ENCODE results near the gene PSD4. TPM values are rescaled to one million over a fixed set of nuclear protein-coding genes. Genes with fewer than 3 reads are reported as not detected.

PSD4 gene
- total and polyA plus RNA-seq, 12 donors: 19.2 to 164 (median 70.5) TPM

DNA sequence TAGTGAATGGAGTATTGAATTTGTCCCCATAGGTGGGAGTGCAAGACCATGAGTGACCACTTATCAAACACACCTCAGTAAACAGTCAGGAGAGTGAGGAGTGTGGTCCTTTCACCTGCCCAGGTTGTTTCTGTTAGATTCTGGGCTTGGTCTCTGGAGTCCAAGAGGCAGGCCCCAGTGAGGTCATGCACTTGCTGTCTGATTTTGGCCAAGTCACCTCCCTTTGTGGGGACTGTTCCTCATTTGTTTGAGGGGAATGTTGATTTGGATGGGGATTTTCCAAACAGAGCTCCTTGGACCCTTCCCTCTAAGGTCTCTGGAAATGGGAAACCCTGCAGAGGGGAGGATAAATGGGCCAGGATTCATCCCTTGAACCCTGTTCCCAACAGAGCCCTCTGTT, 39.1 kb upstream of the PSD4 start:
- H3K4me1 ChIP-seq (replicated peaks in 1 of 2): peaks cover 0 to 11% of the 10 kb centered on the region in 2 donors
- DNase-seq: no peak
- intact Hi-C loops (cut with DNase I): loop anchor here (5.0 to 10.0 kb wide), 4 partner anchors 52 to 250 kb away; no protein-coding TSS in a partner anchor
- no peak overlapping the region for H3K27ac ChIP-seq
- no peaks in the 10 kb centered on the region for H3K27me3 ChIP-seq
- H3K4me3 ChIP-seq: no peak overlapping the region
- H3K36me3 ChIP-seq (replicated peaks in 1 of 2): no peaks in the 10 kb centered on the region
- no peaks in the 10 kb centered on the region for H3K9me3 ChIP-seq (replicated peaks in 1 of 3)
- no peak for TF ChIP-seq POLR2A (IDR thresholded peaks at IDR 0.05)
- TF ChIP-seq, protein P1, sequence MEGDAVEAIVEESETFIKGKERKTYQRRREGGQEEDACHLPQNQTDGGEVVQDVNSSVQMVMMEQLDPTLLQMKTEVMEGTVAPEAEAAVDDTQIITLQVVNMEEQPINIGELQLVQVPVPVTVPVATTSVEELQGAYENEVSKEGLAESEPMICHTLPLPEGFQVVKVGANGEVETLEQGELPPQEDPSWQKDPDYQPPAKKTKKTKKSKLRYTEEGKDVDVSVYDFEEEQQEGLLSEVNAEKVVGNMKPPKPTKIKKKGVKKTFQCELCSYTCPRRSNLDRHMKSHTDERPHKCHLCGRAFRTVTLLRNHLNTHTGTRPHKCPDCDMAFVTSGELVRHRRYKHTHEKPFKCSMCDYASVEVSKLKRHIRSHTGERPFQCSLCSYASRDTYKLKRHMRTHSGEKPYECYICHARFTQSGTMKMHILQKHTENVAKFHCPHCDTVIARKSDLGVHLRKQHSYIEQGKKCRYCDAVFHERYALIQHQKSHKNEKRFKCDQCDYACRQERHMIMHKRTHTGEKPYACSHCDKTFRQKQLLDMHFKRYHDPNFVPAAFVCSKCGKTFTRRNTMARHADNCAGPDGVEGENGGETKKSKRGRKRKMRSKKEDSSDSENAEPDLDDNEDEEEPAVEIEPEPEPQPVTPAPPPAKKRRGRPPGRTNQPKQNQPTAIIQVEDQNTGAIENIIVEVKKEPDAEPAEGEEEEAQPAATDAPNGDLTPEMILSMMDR (IDR thresholded peaks at IDR 0.05): no peak

DNA sequence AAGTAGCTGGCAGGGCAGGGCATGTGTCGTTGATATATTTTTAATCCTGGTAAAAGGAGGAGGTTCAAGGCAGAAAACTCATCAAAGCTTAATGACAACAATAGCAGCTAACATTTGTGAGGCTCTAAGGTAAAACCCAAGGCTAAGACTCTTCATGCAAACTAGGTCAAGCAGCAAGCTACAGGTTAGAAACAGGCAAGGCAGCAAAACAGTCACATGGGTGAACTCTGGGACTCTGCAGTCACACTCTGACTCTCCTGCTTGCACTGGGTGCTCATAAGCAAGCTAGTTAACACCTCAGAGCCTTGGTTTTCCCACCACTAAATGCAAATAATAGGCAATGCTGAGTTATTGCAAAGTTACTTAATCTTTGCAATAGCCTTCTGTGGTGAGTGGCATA, 38.5 kb upstream of the PSD4 start:
- TF ChIP-seq, protein P1 (IDR thresholded peaks at IDR 0.05): no peak
- TF ChIP-seq POLR2A (IDR thresholded peaks at IDR 0.05): no peak
- H3K4me1 ChIP-seq (replicated peaks in 1 of 2): peaks cover 0 to 11% of the 10 kb centered on the region in 2 donors
- no peaks in the 10 kb centered on the region for H3K9me3 ChIP-seq (replicated peaks in 1 of 3)
- H3K4me3 ChIP-seq: no peak overlapping the region
- 84 to 100% (median 87%) methylated on average over 1 of the region's 1 CpG for WGBS, 4 donors
- no peaks in the 10 kb centered on the region for H3K36me3 ChIP-seq (replicated peaks in 1 of 2)
- H3K27me3 ChIP-seq: no peaks in the 10 kb centered on the region
- intact Hi-C loops (cut with DNase I): loop anchor here (5.0 to 10.0 kb wide), 3 partner anchors 62 to 249 kb away; no protein-coding TSS in a partner anchor
- H3K27ac ChIP-seq: no peak overlapping the region
- DNase-seq: no peak

DNA sequence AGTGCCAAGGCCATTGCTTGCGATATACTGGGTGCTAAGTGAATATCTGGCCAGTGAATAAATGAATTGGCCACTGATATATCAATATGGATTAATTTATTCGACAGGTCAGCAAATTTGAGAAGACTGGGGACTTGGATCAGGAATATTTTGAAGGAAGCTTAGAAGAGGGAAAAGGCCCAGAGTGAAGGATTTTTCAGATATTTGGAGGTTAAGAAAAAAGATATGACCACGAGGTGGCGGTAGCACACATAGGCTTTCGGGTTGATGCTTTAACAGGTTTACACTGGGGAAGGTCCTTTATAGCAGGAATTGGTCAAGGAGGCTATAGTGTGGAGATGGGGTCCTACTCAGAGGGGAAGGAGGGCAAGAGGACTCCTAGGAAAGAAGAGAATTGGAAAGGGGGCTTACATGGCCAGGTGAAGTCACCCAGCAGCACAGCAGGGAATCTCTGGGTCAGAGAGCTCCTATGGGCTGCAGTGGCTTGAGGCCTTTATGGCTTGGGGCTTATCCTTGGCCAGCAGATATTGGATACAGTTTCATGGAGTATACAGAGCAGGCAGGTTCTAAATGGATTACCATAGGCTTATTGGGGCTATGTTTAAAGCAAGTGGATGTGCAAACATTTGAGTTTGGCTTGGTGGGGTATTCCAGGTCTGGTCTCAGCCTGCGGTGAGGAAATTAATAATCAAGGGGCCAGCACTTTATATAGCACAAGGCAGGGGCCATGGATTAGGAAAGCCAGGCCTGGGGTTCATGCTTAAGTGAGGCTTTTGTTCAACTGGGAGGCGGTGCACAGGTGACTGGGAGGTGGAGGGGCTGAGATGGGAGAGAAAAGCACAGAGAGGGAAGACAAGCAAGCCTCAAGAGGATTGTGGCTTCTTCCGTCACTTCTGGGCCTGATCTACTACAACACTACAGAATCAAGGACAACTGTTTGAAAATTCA, 36.7 kb upstream of the PSD4 start:
- Histone ChIP-seq H3K9me3 (replicated peaks in 1 of 3) (no peaks in the 10 kb centered on the region), H3K27me3 (no peaks in the 10 kb centered on the region), H3K4me3 (no peak overlapping the region), H3K4me1 (replicated peaks in 1 of 2) (peaks cover 0 to 11% of the 10 kb centered on the region in 2 donors), H3K36me3 (replicated peaks in 1 of 2) (no peaks in the 10 kb centered on the region), H3K27ac (peak overlapping the region in 3 of 5 donors; percentile 46 to 71 (median 49))
- intact Hi-C loops (cut with DNase I): loop anchor here (5.0 to 10.0 kb wide), 3 partner anchors 60 to 248 kb away; no protein-coding TSS in a partner anchor
- 40 to 44% (median 43%) methylated on average over 8 of the region's 8 CpGs for WGBS, 4 donors
- DNase-seq: peak in 4 of 7 donors; percentile 57 to 66 (median 61)
- TF ChIP-seq POLR2A (IDR thresholded peaks at IDR 0.05): no peak
- TF ChIP-seq, protein P1 (IDR thresholded peaks at IDR 0.05): peak; percentile 31 to 67 (median 58)

DNA sequence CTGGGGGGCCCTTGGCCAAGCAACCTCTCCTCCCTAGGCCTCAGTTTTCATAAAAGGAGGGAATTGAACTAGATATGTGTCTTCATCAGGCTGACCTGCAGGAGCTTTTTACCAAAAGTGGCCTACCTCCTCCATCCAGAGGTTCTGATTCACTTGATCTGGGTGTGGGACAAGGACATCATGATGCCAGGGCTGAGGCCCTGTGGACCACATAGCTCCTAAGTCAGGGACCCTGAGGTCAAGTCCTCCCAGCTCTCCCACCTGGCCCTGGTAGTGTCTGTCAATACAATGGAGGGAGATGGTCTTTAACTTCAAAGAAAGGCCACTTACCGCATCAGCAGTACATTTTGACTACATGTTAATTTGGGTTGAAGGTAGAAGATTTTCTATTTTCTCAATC, 35.9 kb upstream of the PSD4 start:
- peak overlapping the region in 2 of 5 donors; percentile 46 to 71 for H3K27ac ChIP-seq
- intact Hi-C loops (cut with DNase I): loop anchor here (5.0 to 10.0 kb wide), 3 partner anchors 59 to 247 kb away; no protein-coding TSS in a partner anchor
- H3K36me3 ChIP-seq (replicated peaks in 1 of 2): no peaks in the 10 kb centered on the region
- 98 to 100% (median 100%) methylated on average over 1 of the region's 1 CpG for WGBS, 4 donors
- H3K4me1 ChIP-seq (replicated peaks in 1 of 2): peaks cover 0 to 11% of the 10 kb centered on the region in 2 donors
- H3K4me3 ChIP-seq: no peak overlapping the region
- H3K27me3 ChIP-seq: no peaks in the 10 kb centered on the region
- H3K9me3 ChIP-seq (replicated peaks in 1 of 3): no peaks in the 10 kb centered on the region
- TF ChIP-seq, protein P1 (IDR thresholded peaks at IDR 0.05): no peak
- TF ChIP-seq POLR2A (IDR thresholded peaks at IDR 0.05): no peak
- no peak for DNase-seq

Data from adrenal gland (tissue), 12 donors.